HG03039 (cell line): ENCODE measurements around the gene TMEM121B.

Source experiments
- ATAC-seq: cut with Tn5 transposase; IDR thresholded peaks from one replicate; pipeline ENCODE4 v1.9.1; 2021; ENCODE audit warnings: mild to moderate bottlenecking, moderate library complexity; ENCODE audit not compliant: unreplicated experiment

TMEM121B gene

DNA sequence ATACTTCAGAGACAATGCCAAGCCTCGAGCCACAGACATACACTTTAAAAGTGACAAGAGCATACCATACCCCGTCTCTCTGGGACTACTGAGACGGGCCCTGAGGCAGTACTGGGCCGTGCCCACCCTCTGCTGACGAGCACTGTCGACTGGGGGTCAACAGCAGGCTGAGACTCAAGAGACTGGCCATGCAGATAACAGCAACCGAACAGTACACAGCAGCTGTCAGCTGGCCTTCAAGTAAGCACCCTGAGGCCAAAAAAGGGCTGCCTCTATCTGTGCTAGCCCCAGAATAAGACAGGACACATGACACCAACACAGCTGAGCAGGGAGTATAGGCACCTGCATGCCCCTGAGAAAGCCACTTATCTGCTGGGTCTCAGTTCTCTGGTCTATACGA lies 18.9 kb upstream of the TMEM121B start:
- ATAC-seq: no peak

DNA sequence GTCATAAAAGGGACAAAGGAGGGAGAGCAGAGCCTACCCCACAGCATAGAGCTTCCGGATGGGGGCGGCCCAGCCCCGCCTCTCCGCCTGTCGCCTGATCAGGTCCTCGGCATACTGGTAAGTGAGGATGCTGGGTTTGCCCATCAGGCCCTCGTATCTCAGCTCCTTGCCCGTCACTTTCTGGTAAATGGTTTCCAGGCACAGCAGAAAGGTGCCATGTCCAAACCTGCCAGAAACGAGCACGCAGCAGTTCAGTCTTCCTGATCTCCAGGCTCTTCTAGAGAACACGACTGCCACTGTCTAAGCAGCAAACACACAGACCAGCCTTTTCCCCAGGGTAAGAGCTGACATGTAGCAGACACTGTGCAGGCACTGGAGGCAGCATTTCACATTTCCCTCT lies 17.4 kb upstream of the TMEM121B start:
- ATAC-seq: no peak

DNA sequence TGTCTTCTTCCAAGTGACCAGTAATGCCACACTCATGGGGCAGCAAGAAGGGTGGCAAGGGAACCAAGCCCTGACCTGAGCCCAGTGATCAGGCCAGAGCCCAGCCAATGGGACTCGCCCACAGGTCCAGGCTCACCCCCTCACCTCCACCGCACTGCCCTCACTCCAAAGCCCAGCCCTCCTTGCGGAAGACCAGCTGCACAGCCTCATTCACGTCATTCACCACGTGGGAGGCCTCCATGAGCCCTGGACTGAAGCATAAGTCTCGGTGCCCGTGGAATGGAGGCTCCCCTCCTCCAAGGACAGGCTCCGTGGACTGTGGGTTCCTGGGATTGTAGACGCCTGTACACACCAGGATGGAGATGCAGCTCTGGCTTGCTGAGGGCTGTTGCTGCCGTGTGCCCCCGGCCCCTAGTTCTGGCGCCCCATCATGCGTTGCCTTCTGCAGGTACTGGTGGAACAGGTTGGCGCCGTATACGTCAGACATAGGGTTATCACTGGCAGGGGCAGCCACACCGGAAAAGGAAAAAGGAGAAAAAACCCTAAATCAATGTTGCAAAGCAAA lies 16.8 kb upstream of the TMEM121B start:
- no peak for ATAC-seq

DNA sequence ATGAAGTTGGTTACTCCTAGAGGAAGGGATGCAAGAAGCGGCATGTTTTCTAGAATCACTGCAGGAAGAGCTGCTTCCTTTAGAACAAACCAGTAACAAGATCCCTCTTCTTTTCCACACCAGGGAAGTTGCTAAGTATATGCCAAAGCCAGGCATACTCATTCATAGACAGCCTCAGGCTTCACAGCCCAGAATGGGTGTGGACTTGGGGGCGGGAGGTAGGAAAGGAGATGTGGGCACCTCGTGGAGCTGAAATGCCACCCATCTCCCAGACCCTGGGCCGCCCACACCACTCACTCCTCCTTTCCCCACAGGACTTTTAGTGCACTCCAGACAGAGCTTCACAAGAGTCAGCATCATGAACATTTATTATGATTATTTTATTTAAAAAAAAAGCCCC lies 16.0 kb upstream of the TMEM121B start:
- no peak for ATAC-seq

DNA sequence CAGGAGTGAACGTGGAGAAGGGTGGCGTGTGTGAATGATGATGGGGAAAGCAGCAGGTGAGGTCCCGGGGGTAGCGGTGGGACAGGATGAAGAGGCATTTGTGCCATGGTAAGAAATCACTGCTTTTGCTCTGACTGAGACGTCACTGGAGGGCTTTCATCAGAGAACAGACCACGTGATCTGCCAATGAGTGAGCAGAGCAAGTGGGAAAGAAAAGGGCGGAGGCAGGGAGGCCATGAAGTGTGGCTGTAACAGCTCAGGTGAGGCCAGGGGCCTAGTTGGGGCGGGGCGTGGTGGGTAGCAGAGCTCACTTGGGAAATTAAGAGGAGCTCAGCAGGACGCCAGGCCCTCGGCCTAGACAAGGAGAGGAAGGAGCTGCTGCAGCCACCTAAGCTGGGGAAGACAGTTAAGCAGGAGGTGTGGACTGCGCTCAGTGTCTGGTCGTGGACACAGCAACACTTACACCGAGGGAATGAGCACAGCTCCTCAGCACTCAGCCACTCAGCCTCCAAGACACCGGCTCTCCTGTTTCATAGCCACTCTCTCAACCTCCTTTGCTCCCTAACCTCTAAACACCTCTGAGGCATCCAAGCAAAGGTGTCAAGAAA lies 14.1 kb upstream of the TMEM121B start:
- ATAC-seq: no peak

DNA sequence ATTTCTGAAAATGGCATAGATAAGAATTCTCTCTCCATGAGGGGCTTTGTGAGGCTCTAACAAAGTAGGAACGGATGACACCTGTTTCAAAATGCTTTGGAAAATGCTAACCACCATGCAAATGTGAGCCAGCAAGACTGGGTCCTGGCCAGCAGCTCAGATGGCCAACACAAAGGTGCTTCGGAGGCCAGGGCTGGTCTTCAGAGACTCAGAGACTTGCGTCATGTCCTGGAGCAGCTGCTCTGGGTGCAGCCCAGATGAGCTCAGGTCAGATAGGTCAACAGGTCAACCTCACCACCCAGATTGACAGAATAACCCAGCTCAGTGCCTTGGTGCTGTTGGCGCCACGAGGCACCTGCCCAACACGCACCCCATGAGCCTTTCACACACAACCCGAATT lies 12.0 kb upstream of the TMEM121B start:
- no peak for ATAC-seq

DNA sequence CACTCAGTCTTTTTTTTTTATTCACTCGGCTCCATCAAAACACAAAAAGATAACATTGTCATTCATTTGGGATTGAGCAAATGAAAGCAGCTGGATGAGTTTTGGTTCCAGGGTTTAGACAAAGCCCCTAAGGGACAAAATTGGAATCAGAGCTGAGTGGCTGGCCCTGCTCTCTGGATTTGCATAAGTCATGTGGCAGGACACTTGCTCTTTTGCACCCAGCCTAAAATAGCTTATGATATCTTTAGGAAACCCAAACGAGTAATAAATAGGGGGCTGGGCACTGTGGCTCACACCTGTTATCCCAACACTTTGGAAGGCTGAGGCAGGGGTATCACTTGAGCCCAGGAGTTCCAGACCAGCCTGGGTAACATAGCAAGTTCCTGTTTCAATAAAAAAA lies 11.0 kb upstream of the TMEM121B start:
- no peak for ATAC-seq

DNA sequence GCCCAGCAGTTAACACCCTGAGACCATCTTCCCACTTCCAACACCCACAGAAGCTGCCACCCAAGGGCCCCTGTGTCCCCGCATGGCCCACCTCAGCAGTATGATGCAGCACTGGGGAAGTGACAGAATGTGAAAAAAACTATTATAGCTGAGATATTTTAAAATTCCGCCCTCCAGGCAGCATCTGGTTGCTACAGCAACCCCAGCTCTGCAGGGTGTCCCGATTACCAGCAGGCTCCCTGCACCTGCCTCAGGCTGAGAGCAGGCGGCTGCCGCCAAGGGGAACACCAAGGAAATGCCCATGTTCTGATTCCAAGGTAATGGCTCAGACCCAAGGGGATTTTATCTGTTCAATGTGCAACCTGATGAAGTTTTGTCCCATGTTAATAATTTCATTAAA lies 10.5 kb upstream of the TMEM121B start:
- ATAC-seq: no peak

DNA sequence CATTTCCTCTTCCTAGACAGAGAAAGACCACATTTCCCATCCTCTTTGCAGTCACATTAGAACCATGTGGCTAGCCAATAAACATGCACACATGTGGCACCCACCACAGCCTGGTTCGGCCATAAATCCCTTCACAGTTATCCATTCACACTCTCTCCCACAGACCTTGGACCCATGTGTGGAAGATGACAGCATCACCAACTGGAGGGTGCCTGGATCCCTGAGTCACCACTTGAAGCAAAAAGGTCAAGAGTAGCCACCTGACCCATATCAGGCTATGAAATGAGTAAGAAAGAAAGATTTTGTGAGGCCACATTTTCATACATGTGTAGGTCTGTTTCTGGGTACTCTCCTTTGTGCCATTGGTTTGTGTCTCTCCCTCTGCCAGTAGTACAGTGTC lies 9.0 kb upstream of the TMEM121B start:
- no peak for ATAC-seq

DNA sequence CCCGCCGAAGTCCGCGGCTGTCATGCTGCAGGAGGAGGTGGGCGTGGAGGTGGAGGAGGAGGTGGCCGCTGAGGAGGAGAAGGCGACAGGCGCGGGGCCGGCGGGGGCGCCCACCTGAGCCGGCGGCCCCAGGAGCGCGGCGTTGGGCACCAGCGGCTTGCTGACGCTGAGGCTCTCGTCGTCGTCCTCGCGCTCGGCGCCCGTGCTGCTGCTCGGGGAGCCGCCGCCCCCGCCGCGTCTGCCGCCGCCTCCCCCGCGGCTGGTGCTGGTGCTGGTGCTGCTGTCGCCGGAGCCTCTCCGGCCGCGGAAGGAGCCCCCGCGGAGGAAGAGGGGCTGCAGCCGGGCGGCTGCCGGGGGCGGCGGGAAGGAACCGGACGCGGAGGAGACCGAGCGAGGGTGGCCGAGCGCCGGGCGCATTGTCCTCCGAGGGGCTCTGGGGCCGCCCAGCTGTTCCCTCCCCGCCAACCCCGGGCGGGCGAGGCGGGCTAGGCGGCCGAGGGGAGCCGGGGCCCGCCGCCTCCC lies 388 bp downstream of the TMEM121B start:
- ATAC-seq: no peak

DNA sequence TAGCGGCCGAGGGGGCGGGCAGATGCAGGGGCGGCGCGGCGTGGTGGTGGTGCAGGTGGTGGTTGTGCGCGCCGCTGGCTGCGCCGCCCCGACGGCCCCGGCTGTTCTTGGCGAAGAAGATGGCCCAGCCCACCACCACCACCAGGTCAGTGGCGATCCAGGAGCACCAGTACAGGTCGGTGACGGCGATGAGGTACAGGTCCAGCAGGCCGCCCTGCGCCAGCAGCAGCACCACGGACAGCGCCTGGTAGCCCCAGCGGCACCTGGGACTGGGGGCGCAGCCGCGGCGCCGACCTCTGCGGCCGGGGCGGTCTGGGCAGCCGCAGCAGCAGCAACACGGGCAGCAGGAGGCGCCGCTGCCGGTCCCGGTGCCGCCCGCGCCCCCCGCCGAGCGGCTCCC lies 879 bp downstream of the TMEM121B start:
- ATAC-seq: no peak

DNA sequence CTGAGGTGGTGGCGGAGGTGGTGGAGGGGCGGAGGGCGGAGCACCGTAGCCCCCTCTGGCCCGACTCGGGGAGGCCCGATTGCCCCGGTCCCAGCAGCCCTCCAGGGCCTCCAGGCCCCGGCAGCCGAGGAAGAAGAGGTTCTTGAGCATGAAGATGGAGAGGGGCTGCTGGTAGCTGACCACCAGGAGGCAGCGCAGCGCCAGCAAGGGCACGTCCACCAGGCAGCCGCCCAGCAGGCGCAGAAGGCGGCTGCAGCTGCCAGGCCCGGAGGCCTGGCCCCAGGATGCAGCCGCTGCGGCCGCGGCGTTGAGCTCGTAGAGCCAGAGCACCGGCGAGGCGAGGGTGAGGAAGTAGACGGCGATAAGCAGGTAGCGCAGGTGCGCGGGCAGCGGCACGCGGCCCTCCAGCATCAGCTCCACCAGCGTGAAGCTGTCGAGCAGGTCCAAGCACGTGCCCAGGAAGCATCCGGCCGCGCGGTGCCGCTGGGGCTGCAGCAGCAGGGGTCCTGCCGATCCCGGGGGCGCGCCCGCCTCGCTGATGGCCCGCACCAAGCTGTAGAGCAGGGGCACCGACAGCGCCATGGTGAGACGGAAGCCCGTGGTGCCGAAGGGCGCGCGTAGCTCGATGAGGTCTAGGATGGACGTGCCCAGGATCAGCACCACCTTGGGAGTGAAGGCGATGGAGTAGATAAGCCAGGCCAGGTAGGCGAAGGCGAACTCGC lies 1.5 kb downstream of the TMEM121B start:
- no peak for ATAC-seq

DNA sequence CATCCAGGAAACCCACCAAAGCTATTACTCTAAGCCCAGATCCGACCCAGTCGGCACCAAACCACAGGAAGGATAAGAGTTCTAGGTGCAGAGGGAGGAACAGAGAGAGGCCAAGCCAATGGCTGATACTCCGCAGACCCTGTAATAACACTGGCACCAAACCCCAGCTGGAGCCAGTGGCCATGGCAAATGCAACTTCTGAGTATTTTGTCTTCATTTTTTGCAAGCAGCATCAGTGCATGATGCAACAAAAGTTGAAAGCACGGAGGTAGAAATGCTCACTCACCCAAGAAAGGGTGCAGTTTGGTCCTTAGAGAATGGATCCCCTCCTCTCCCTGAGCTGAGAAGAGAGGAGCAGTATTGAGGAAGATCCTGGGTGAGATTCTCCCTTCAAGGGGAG lies 2.8 kb downstream of the TMEM121B start:
- ATAC-seq: no peak

DNA sequence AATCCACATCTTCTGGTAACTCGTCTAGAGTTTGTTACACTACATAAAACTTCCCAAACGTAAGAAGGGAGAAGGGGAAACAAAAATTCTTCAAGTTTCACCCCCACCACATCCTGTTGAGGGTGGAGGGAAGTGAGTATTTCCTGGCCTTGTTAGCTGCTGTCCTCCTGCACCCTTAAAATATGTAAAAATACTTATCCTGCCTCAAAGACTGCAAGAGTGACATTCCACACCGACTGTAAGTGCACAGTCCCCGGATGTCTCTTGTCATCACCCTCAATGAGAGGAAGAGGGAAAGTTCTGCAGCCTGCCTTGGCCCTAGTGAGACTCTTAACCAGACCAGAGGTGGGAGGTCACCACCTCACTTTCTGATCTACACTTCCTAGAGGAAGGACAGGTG lies 3.3 kb downstream of the TMEM121B start:
- no peak for ATAC-seq

DNA sequence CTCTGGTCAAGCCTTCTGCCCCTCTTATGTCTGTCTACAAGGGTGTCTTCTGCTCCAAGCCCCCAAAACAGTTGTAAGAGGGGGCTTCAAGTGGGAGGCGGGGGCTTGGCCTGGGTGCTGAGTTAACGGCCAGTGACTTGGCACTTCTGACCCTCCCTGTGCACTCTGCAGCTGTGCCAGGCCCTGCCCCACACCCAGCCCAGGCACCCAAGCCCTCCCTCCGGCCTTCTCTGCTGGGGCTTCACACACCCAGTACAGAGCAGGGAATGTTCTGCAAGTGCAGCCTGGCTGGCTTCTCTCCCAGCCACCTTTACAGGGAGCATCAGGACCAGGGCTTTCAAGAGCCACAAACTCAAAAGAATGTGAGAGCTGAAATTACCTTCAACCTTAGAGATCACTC lies 3.8 kb downstream of the TMEM121B start:
- no peak for ATAC-seq

DNA sequence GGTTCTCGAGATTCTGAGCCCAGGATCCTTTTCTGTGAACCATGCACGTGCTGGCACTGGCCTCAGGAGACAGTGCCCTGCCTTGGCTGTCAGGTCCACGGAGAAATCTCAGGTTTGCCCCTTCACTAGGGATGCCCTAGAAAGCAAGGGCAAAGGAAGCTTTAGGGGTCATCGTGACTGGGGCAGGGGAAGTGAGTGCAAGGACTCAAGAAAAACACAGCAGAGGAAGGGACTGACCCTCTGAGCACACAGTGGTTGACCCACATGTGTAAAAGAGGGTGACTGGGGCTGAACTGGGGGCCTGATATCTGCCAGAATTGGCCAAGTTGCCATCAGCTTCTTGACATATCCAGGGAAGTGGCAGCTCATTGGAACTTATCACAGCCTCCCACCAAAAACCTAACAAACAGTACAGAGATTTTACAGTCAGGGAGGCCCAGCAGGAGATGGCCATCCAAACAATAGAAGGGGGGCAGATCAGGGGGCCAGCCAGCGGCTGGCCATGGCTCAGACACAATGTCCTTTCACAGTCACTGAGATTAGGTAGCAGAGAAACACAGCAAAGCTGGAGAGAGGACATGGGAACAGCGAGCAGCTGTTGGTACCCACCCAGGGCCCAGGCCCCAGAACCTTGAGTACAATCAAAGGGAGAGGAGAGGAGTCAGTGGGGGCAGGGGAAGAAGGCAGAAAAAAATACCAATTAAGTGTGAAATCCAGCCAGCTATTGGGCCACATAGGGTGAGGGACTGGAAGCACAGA lies 4.4 kb downstream of the TMEM121B start:
- ATAC-seq: no peak

DNA sequence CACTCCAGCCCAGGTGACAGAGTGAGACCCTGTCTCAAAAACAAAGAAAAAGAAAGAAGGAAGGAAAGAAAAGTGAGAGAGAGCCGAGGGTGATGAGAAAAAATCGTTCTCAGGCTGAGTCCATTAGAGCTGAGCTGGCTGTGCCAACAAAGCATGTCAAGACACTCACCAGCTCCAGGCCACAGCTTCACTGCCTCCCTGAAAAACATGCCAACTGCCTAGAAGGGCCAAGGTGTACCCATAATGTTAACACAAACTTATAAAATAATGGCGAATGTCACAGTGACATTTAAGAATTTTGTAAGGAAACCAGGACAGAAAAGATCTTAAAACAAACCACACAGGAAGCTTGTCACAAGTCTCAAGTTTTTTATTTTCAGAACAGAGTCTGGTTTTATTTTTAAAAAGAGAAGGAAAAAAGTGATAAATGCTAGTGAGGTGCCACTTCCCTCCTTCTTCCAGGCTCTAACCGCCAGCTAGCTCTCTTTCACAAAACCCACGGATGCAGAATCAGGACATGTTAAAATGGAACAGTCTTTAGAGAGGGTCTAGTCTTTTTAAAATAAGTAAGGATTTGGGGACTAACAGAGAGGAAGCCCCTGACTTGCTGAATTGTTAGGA lies 5.1 kb downstream of the TMEM121B start:
- no peak for ATAC-seq

DNA sequence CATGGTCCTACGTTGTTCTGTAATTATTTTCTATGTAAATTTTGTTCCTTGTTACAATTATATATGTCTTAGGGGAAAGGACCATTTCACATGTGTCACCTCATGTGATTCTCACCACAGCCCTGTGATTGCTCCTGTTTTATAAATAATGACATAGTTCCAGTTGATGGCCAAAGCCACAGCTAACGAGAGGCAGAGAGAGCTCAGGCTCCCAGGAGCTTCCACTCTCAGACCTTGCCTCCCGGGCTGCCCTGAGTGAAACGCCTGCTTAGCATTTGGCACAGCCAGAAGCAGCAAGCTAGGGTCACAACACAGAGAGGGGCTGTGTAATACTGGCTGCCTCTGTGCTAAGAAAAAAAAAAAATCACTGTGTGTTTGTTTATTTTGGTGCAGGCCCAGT lies 5.9 kb downstream of the TMEM121B start:
- ATAC-seq: no peak

DNA sequence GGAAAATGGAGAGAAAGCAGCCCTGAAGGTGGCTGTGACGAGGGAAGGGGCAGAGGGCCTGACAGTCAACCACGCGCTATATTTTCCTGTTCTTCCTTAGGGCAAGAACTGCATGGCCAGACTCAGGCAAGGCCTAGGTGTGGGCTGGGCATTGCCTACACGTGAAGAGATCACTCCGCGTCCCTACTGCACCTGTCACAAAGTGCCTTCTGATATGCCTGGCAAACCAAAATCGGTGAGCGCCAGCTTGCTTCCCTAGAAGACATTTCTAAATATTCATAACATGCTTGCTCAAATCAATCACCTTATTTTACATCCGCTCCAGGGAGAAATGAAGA lies 6.3 kb downstream of the TMEM121B start:
- no peak for ATAC-seq

DNA sequence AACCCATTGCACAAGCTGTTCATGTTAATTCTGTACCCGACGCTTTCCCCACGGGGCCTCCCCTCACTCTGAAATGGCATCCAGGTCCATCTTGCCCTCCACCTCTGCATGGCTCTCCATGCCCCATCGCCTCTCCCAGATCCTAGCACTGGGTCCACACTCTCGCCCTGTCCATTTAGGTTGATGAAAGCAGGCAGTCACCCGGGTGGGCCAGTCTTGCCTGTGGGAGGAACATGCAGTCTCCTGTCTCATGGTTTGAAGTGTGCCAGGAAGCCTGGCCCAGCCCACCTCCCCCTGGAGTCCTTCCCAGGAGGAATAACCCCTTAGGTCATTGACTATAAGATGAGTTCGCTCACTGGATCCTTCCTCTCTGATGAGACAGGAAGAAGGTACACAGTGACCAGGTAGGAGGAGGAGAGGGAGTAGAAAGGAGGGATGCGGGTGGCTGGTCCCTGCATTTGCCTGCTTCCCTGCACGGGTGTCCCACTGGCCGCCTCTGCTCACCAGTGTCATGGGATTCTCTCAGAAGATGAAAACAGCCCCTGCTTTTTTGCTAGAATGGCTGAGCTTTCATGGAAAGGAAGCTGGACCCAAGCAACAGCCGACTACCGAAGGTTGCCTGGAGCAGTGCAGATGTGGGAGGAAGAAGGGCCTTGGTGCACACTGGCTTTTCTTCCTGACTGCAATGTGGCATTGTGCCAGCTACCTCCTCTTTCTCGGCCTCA lies 6.8 kb downstream of the TMEM121B start:
- ATAC-seq: no peak

DNA sequence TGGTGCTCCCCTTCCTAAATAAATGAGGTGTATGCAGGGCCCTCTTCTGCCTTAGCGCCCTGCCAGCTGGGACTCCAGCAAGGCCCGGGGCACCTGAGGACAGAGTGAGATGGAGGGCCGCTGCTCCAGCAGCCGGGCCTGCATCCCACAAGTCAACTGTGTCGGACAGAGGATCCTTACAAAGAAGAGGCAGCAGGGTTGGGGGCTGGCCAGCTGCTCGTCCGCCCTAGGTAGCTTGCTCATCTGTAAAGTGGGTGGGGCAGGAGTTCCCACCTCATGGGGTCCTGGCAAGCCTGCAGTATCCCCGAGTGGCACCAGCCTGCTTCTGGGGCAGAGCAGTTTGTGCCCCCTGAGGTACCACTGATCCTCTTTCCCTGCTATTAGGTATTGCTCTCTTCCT lies 7.6 kb downstream of the TMEM121B start:
- ATAC-seq: no peak
